GM23248 (cell line): ENCODE data around the gene BACE2.

Experiments
- EZH2 ChIP-seq: fragments of 200-600 bp; sonication (generic); IDR thresholded peaks from 2 replicates; pipeline ENCODE4 v1.6.1; 2018; ENCODE audit warnings: antibody characterized with exemption, mild to moderate bottlenecking; ENCODE audit not compliant: insufficient read depth, poor library complexity, severe bottlenecking
- EZH2phosphoT487 ChIP-seq: fragments of 200-600 bp; sonication (generic); IDR thresholded peaks from 2 replicates; pipeline ENCODE4 v1.6.1; 2018; ENCODE audit warnings: antibody characterized with exemption, moderate library complexity, mild to moderate bottlenecking, low read depth; ENCODE audit not compliant: insufficient read depth

DNA sequence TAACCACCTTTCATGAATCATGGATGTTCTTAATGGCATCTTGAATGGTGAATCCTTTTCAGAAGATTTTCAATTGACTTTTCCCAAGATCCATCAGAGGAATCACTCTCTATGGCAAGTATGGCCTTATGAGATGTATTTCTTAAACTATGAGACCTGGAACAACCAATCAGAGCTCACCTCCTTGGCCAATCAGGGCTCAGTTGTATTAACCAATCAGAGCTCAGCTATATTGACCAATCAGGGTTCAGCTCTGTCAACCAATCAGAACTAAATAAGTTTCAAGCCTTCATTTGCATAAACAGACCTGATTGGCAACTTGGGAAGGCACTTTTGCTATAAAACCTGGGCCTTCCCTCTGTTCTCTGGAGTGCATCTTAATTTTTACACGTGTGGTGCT lies 135.0 kb downstream of the BACE2 start:
- TF ChIP-seq EZH2phosphoT487 (no peak), EZH2 (no peak)
